Suprapubic skin (tissue), 4 donors: Measurements from ENCODE around the gene TNFAIP8L3.

Experiments used
- CTCF ChIP-seq, 2 donors: fragments of 200-600 bp in 1 of 2; fragments of 450-650 bp in 1 of 2; sonication (generic) in 1 of 2; IDR thresholded peaks; one replicate each; pipeline ENCODE4 v1.5.1; 2016 to 2019; ENCODE audit warnings: antibody characterized with exemption in 2 of 2, mild to moderate bottlenecking in 1 of 2, moderate library complexity in 1 of 2
- EP300 ChIP-seq: sonication (generic); formaldehyde crosslinking; IDR thresholded peaks from one replicate; pipeline ENCODE4 v1.6.1; 2017; ENCODE audit warnings: antibody characterized with exemption
- POLR2A ChIP-seq, 2 donors: fragments of 450-650 bp; IDR thresholded peaks; one replicate each; pipeline ENCODE4 v1.6.1; 2017; ENCODE audit warnings: antibody characterized with exemption in 2 of 2, mild to moderate bottlenecking in 2 of 2, moderate library complexity in 2 of 2
- POLR2AphosphoS5 ChIP-seq, 3 donors: sonication (generic); formaldehyde crosslinking; IDR thresholded peaks; one replicate each; pipeline ENCODE4 v1.6.1; 2017; ENCODE audit warnings: antibody characterized with exemption in 3 of 3

- no peak for TF ChIP-seq POLR2A (IDR thresholded peaks at IDR 0.05)
- no peak for TF ChIP-seq CTCF (IDR thresholded peaks at IDR 0.05)
- no peak for TF ChIP-seq POLR2AphosphoS5 (IDR thresholded peaks at IDR 0.05)
- TF ChIP-seq EP300: no peak
Observed at GRCh38 chr15:51103330-51103729, 8.6 kb upstream of the TNFAIP8L3 start.
